ENCODE measurements around the gene FOXN4. TPM values are rescaled to one million over a fixed set of nuclear protein-coding genes. Genes with fewer than 3 reads are reported as not detected.

Gene FOXN4
- total and polyA plus RNA-seq, 9 donors = 0.04 to 0.52 (median 0.11) TPM

- Histone ChIP-seq H3K27ac (ENCODE audit: low read length) (no peak overlapping the region), H3K27me3 (ENCODE audit: control insufficient read depth, insufficient read depth, low read length) (no peaks in the 10 kb centered on the region), H3K4me3 (ENCODE audit: low read length) (no peak overlapping the region), H3K4me1 (ENCODE audit: control insufficient read depth, insufficient read depth, low read length) (no peaks in the 10 kb centered on the region), H3K9me3 (replicated peaks; ENCODE audit: control insufficient read depth, low read depth, low read length) (no peaks in the 10 kb centered on the region), H3K36me3 (ENCODE audit: control insufficient read depth, insufficient read depth, low read length) (peaks cover 30% of the 10 kb centered on the region)
- DNase-seq = no peak
- WGBS (ENCODE audit: insufficient coverage) = 75% methylated on average over 5 of the region's 9 CpGs
Observed at GRCh38 chr12:109247831-109248654, 61.0 kb downstream of the FOXN4 start.

DNA sequence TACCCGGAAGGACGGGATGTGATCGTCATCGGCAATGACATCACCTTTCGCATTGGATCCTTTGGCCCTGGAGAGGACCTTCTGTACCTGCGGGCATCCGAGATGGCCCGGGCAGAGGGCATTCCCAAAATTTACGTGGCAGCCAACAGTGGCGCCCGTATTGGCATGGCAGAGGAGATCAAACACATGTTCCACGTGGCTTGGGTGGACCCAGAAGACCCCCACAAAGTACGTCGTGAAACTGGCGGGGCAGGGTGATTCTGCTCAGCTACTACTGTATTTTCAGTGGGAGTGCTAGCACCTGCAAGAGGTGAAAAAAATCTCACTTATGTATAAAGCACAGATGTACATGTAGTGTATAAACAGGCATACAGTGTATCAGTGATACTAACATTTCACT lies 62.9 kb downstream of the FOXN4 start:
- Histone ChIP-seq H3K4me3 (ENCODE audit: low read length) (no peak overlapping the region), H3K36me3 (ENCODE audit: control insufficient read depth, insufficient read depth, low read length) (peaks cover 32% of the 10 kb centered on the region), H3K27ac (ENCODE audit: low read length) (no peak overlapping the region), H3K9me3 (replicated peaks; ENCODE audit: control insufficient read depth, low read depth, low read length) (no peaks in the 10 kb centered on the region), H3K27me3 (ENCODE audit: control insufficient read depth, insufficient read depth, low read length) (no peaks in the 10 kb centered on the region), H3K4me1 (ENCODE audit: control insufficient read depth, insufficient read depth, low read length) (peaks cover 4% of the 10 kb centered on the region)
- DNase-seq = no peak
- WGBS (ENCODE audit: insufficient coverage) = 94% methylated on average over 13 of the region's 15 CpGs

DNA sequence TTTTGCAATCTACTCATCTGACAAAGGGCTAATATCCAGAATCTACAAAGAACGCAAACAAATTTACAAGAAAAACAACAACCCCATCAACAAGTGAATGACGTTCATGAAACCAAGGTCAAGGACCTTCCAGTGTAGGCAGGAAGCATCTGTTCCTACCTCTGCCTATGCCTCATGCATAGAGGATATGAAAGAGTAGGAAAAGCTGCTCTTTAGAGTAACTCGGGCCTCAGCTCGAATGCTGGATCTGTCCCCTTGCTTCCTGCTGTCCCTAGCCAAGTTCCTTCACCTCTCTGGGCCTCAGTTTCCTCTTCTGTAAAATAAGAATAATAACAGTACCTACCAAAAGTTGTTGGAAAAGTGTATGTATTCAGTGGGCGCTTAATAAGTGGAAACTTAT lies 65.0 kb downstream of the FOXN4 start:
- Histone ChIP-seq H3K4me3 (ENCODE audit: low read length) (no peak overlapping the region), H3K9me3 (replicated peaks; ENCODE audit: control insufficient read depth, low read depth, low read length) (no peaks in the 10 kb centered on the region), H3K27me3 (ENCODE audit: control insufficient read depth, insufficient read depth, low read length) (no peaks in the 10 kb centered on the region), H3K36me3 (ENCODE audit: control insufficient read depth, insufficient read depth, low read length) (peaks cover 45% of the 10 kb centered on the region), H3K27ac (ENCODE audit: low read length) (no peak overlapping the region), H3K4me1 (ENCODE audit: control insufficient read depth, insufficient read depth, low read length) (peaks cover 4% of the 10 kb centered on the region)
- WGBS (ENCODE audit: insufficient coverage) = no CpG with 5 or more reads among the region's 5 CpGs
- DNase-seq = peak; percentile 23

- 100% methylated on average over 1 of the region's 5 CpGs for WGBS (ENCODE audit: insufficient coverage)
- peaks cover 50% of the 10 kb centered on the region for H3K36me3 ChIP-seq (ENCODE audit: control insufficient read depth, insufficient read depth, low read length)
- H3K4me1 ChIP-seq (ENCODE audit: control insufficient read depth, insufficient read depth, low read length) = peaks cover 4% of the 10 kb centered on the region
Observed at GRCh38 chr12:109241936-109242335, 67.1 kb downstream of the FOXN4 start.

GRCh38 chr12:109240365-109240764 lies 68.7 kb downstream of the FOXN4 start:
- no CpG with 5 or more reads among the region's 2 CpGs for WGBS (ENCODE audit: insufficient coverage)
- Histone ChIP-seq H3K9me3 (replicated peaks; ENCODE audit: control insufficient read depth, low read depth, low read length) (no peaks in the 10 kb centered on the region), H3K27me3 (ENCODE audit: control insufficient read depth, insufficient read depth, low read length) (no peaks in the 10 kb centered on the region), H3K36me3 (ENCODE audit: control insufficient read depth, insufficient read depth, low read length) (peaks cover 41% of the 10 kb centered on the region), H3K27ac (ENCODE audit: low read length) (no peak overlapping the region), H3K4me1 (ENCODE audit: control insufficient read depth, insufficient read depth, low read length) (peaks cover 4% of the 10 kb centered on the region), H3K4me3 (ENCODE audit: low read length) (no peak overlapping the region)
- DNase-seq = no peak

More at GRCh38 chr12:109241936-109242335, 67.1 kb downstream of the FOXN4 start:
- Histone ChIP-seq H3K27me3 (ENCODE audit: control insufficient read depth, insufficient read depth, low read length) (no peaks in the 10 kb centered on the region), H3K27ac (ENCODE audit: low read length) (no peak overlapping the region), H3K4me3 (ENCODE audit: low read length) (no peak overlapping the region), H3K9me3 (replicated peaks; ENCODE audit: control insufficient read depth, low read depth, low read length) (no peaks in the 10 kb centered on the region)
- DNase-seq = no peak

DNA sequence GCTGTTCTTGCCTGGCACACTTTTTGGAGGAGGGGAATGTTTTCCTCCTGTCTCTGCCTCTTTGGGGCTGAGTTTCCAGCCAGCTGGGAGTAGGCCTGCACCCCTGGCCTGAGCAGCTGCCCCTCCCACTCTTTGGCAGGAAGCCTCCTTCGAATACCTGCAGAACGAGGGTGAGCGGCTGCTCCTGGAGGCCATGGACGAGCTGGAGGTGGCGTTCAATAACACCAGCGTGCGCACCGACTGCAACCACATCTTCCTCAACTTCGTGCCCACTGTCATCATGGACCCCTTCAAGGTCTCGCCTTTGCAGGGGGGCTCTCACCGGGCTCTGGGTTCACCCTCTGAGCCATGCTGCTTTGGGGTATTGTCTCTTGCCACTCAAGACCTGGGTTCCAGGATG lies 69.4 kb downstream of the FOXN4 start:
- no peak overlapping the region for H3K4me3 ChIP-seq (ENCODE audit: low read length)
- H3K9me3 ChIP-seq (replicated peaks; ENCODE audit: control insufficient read depth, low read depth, low read length) = no peaks in the 10 kb centered on the region
- DNase-seq = no peak
- no peaks in the 10 kb centered on the region for H3K27me3 ChIP-seq (ENCODE audit: control insufficient read depth, insufficient read depth, low read length)
- peaks cover 4% of the 10 kb centered on the region for H3K4me1 ChIP-seq (ENCODE audit: control insufficient read depth, insufficient read depth, low read length)
- 86% methylated on average over 11 of the region's 11 CpGs for WGBS (ENCODE audit: insufficient coverage)
- no peak overlapping the region for H3K27ac ChIP-seq (ENCODE audit: low read length)
- peaks cover 40% of the 10 kb centered on the region for H3K36me3 ChIP-seq (ENCODE audit: control insufficient read depth, insufficient read depth, low read length)

- DNase-seq = no peak
- Histone ChIP-seq H3K4me1 (ENCODE audit: control insufficient read depth, insufficient read depth, low read length) (peaks cover 4% of the 10 kb centered on the region), H3K36me3 (ENCODE audit: control insufficient read depth, insufficient read depth, low read length) (peaks cover 40% of the 10 kb centered on the region), H3K9me3 (replicated peaks; ENCODE audit: control insufficient read depth, low read depth, low read length) (no peaks in the 10 kb centered on the region), H3K4me3 (ENCODE audit: low read length) (no peak overlapping the region), H3K27me3 (ENCODE audit: control insufficient read depth, insufficient read depth, low read length) (no peaks in the 10 kb centered on the region), H3K27ac (ENCODE audit: low read length) (no peak overlapping the region)
- WGBS (ENCODE audit: insufficient coverage) = 83% methylated on average over 2 of the region's 4 CpGs
Observed at GRCh38 chr12:109239179-109239578, 69.9 kb downstream of the FOXN4 start.

GRCh38 chr12:109236257-109236656 lies 72.8 kb downstream of the FOXN4 start:
- no peaks in the 10 kb centered on the region for H3K4me1 ChIP-seq (ENCODE audit: control insufficient read depth, insufficient read depth, low read length)

DNA sequence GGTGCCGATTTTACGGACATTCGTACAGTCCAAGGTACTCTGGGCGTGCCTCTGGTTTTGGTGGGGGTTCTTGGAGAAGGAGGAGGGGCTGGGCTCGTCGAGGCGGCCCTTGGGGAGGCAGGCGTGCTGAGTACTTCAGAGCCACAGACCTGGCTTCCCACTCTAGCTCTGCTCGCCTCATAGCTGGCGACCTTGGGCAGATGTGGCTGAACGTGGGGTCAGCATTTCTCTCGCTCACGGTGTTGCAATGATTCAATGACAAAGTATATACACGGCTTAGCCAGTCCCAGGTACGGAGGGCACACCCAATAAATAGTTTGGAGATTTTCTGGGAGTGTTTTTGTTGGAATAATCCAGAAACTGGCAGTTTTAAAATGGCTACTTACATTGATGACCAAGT lies 75.1 kb downstream of the FOXN4 start:
- Histone ChIP-seq H3K9me3 (replicated peaks; ENCODE audit: control insufficient read depth, low read depth, low read length) (no peaks in the 10 kb centered on the region), H3K27me3 (ENCODE audit: control insufficient read depth, insufficient read depth, low read length) (no peaks in the 10 kb centered on the region), H3K4me1 (ENCODE audit: control insufficient read depth, insufficient read depth, low read length) (no peaks in the 10 kb centered on the region), H3K4me3 (ENCODE audit: low read length) (no peak overlapping the region), H3K36me3 (ENCODE audit: control insufficient read depth, insufficient read depth, low read length) (peaks cover 38% of the 10 kb centered on the region), H3K27ac (ENCODE audit: low read length) (no peak overlapping the region)
- DNase-seq = no peak
- 88% methylated on average over 14 of the region's 15 CpGs for WGBS (ENCODE audit: insufficient coverage)

More at GRCh38 chr12:109236257-109236656, 72.8 kb downstream of the FOXN4 start:
- Histone ChIP-seq H3K27ac (ENCODE audit: low read length) (no peak overlapping the region), H3K4me3 (ENCODE audit: low read length) (no peak overlapping the region), H3K36me3 (ENCODE audit: control insufficient read depth, insufficient read depth, low read length) (peaks cover 44% of the 10 kb centered on the region), H3K9me3 (replicated peaks; ENCODE audit: control insufficient read depth, low read depth, low read length) (no peaks in the 10 kb centered on the region), H3K27me3 (ENCODE audit: control insufficient read depth, insufficient read depth, low read length) (no peaks in the 10 kb centered on the region)
- 87% methylated on average over 3 of the region's 6 CpGs for WGBS (ENCODE audit: insufficient coverage)
- DNase-seq = no peak

DNA sequence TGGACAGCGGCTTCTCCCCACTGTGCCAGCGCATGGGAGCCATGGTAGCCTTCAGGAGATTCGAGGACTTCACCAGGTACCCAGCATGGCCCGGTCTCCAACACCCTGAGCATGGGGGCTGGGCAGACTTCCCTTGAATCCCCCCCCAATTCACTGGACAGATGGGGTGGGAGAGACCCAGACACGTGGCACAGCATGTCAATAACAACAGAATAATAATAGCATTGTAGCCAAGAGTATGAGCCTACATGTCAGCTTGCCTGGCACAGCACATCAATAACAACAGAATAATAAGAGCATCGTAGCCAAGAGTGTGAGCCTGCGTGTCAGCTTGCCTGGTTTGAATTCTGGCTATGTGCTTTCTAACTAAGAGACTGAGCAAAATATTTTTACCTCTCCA lies 76.4 kb downstream of the FOXN4 start:
- 100% methylated on average over 4 of the region's 7 CpGs for WGBS (ENCODE audit: insufficient coverage)
- H3K36me3 ChIP-seq (ENCODE audit: control insufficient read depth, insufficient read depth, low read length) = peaks cover 38% of the 10 kb centered on the region
- H3K4me1 ChIP-seq (ENCODE audit: control insufficient read depth, insufficient read depth, low read length) = no peaks in the 10 kb centered on the region
- H3K9me3 ChIP-seq (replicated peaks; ENCODE audit: control insufficient read depth, low read depth, low read length) = no peaks in the 10 kb centered on the region
- no peak for DNase-seq
- no peak overlapping the region for H3K27ac ChIP-seq (ENCODE audit: low read length)
- no peak overlapping the region for H3K4me3 ChIP-seq (ENCODE audit: low read length)
- H3K27me3 ChIP-seq (ENCODE audit: control insufficient read depth, insufficient read depth, low read length) = no peaks in the 10 kb centered on the region

Measured in muscle of leg (tissue), 11 donors.